ENCODE measurements around the gene COPS6.

DNA sequence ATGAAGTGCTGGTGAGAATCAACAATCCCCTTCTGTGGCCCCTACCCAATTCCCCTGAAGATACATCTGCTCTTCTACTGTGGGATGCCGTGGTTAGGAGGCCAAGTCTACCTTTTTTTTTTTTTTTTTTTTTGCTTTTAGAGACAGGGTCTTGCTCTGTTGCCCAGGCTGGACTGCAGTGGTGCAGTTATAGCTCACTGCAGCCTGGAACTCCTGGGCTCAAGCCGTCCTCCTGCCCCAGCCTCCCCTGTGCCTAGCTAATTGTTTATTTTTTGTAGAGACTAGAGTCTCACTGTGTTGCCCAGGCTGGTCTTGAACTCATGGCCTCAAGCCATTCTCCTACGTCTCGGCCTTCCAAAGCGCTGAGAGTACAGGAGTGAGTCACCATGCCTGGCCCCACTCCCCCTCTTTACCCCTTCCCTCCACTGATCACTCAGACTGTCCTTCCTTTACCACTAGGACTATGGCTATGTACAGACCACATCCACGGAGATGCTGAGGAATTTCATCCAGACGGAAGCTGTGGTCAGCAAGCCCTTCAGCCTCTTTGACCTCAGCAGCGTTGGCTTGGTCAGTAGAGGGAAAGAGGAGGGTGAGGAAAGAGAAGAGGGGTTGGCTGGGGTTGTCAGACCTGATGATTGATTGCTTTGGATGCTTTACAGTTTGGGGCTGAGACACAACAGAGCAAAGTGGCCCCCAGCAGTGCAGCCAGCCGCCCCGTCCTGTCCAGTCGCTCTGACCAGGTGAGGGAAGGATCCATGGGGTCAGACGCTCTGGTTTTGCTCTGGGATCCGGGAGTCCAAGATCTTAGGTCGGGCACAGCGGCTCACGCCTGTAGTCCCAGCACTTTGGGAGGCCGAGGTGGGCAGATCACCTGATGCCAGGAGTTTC is 14.4 kb downstream of the COPS6 start:
- TF ChIP-seq, protein P1, sequence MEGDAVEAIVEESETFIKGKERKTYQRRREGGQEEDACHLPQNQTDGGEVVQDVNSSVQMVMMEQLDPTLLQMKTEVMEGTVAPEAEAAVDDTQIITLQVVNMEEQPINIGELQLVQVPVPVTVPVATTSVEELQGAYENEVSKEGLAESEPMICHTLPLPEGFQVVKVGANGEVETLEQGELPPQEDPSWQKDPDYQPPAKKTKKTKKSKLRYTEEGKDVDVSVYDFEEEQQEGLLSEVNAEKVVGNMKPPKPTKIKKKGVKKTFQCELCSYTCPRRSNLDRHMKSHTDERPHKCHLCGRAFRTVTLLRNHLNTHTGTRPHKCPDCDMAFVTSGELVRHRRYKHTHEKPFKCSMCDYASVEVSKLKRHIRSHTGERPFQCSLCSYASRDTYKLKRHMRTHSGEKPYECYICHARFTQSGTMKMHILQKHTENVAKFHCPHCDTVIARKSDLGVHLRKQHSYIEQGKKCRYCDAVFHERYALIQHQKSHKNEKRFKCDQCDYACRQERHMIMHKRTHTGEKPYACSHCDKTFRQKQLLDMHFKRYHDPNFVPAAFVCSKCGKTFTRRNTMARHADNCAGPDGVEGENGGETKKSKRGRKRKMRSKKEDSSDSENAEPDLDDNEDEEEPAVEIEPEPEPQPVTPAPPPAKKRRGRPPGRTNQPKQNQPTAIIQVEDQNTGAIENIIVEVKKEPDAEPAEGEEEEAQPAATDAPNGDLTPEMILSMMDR (IDR thresholded peaks at IDR 0.05) = no peak
- TF ChIP-seq POLR2A (IDR thresholded peaks at IDR 0.05) = no peak
